Esophagus squamous epithelium (tissue), 4 donors: ENCODE data around the gene SRPK1.

Experiments
- POLR2A ChIP-seq, 4 donors: fragments of 450-650 bp; IDR thresholded peaks; one replicate each; pipeline ENCODE4 v1.6.1; 2017; ENCODE audit warnings: antibody characterized with exemption in 4 of 4, mild to moderate bottlenecking in 4 of 4, moderate library complexity in 3 of 4
- TF ChIP-seq, protein P1 (sequence below), 6 experiments: fragments of 450-650 bp in 4 of 6; fragments of 200-600 bp in 2 of 6; sonication (generic) in 2 of 6; IDR thresholded peaks; one replicate each; pipeline ENCODE4 v1.5.1; 2016 to 2019; ENCODE audit warnings: antibody characterized with exemption in 6 of 6, mild to moderate bottlenecking in 4 of 6, moderate library complexity in 4 of 6

DNA sequence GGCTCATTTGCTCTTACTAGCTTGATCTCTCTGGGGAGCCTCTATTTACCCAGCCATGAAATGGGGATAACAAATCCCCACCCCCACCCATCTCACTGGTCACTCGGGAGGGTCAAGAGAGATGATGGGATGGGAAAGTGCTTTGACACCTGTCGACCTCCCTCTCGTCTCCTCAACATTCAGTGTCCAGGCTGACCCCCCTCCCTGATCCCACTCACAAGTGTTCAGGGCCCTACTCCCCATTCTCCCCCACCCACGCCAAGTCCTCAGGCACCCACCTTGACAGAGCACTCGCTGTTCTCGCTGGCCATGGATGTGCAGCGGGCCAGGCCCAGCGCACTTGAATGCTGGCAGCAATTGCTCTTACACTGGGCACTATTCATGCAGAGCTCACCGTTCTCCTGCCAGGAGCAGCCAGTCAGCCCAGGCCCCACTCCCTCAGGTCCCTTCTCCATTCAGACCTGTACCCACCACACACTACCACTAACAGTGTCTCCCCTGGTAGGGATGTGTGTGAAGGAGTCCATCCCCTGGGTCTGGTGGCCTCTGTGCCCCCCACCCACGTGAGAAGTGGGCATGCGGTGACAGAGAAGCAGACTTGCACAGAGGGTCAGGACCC is 125.3 kb downstream of the SRPK1 start:
- TF ChIP-seq, protein P1, sequence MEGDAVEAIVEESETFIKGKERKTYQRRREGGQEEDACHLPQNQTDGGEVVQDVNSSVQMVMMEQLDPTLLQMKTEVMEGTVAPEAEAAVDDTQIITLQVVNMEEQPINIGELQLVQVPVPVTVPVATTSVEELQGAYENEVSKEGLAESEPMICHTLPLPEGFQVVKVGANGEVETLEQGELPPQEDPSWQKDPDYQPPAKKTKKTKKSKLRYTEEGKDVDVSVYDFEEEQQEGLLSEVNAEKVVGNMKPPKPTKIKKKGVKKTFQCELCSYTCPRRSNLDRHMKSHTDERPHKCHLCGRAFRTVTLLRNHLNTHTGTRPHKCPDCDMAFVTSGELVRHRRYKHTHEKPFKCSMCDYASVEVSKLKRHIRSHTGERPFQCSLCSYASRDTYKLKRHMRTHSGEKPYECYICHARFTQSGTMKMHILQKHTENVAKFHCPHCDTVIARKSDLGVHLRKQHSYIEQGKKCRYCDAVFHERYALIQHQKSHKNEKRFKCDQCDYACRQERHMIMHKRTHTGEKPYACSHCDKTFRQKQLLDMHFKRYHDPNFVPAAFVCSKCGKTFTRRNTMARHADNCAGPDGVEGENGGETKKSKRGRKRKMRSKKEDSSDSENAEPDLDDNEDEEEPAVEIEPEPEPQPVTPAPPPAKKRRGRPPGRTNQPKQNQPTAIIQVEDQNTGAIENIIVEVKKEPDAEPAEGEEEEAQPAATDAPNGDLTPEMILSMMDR (IDR thresholded peaks at IDR 0.05): no peak
- no peak for TF ChIP-seq POLR2A (IDR thresholded peaks at IDR 0.05)
